Mucosa of stomach (tissue), 1 donor: Measurements from ENCODE around the gene PCDH1.
"Not testable (repeated sequence)": the region's sequence is repeated elsewhere in the genome, so short reads cannot be mapped to it uniquely, and the experiment has no call there.

Experiments
- H3K27me3 ChIP-seq: one replicate; pipeline ENCODE4 v1.7.0; 2013; ENCODE audit warnings: mild to moderate bottlenecking, low read length; ENCODE audit not compliant: control insufficient read depth, insufficient read depth
- H3K36me3 ChIP-seq: one replicate; pipeline ENCODE4 v1.7.0; 2013; ENCODE audit warnings: low read length; ENCODE audit not compliant: control insufficient read depth, insufficient read depth
- H3K4me1 ChIP-seq: one replicate; pipeline ENCODE4 v1.7.0; 2013; ENCODE audit warnings: mild to moderate bottlenecking, low read length; ENCODE audit not compliant: control insufficient read depth, insufficient read depth
- H3K4me3 ChIP-seq: one replicate; pipeline ENCODE4 v1.7.0; 2013; ENCODE audit warnings: low read length
- H3K9ac ChIP-seq: one replicate; pipeline ENCODE4 v1.7.0; 2013; ENCODE audit warnings: mild to moderate bottlenecking, low read length, moderate library complexity
- H3K9me3 ChIP-seq: one replicate; pipeline ENCODE4 v1.7.0; 2013; ENCODE audit warnings: mild to moderate bottlenecking, low read length, moderate library complexity; ENCODE audit not compliant: control insufficient read depth
- donor health status: Pancreatic carcinoma.

Gene PCDH1

GRCh38 chr5:141913560-141914198 is 35.5 kb upstream of the PCDH1 start:
- Histone ChIP-seq H3K4me1 (peaks cover 7% of the 10 kb centered on the region), H3K9ac (peak overlapping the region; percentile 43), H3K4me3 (no peak overlapping the region), H3K36me3 (no peaks in the 10 kb centered on the region), H3K9me3 (no peaks in the 10 kb centered on the region), H3K27me3 (peaks cover 17% of the 10 kb centered on the region)

- H3K27me3 ChIP-seq, result peaks cover 17% of the 10 kb centered on the region
- no peaks in the 10 kb centered on the region for H3K36me3 ChIP-seq
- H3K4me1 ChIP-seq, result peaks cover 7% of the 10 kb centered on the region
- H3K4me3 ChIP-seq, result no peak overlapping the region
- no peaks in the 10 kb centered on the region for H3K9me3 ChIP-seq
- no peak overlapping the region for H3K9ac ChIP-seq
Observed at GRCh38 chr5:141910271-141910673, 32.1 kb upstream of the PCDH1 start.

GRCh38 chr5:141909212-141909611 is 31.0 kb upstream of the PCDH1 start:
- Histone ChIP-seq H3K9me3 (no peaks in the 10 kb centered on the region), H3K4me3 (no peak overlapping the region), H3K9ac (no peak overlapping the region), H3K4me1 (peaks cover 4% of the 10 kb centered on the region), H3K36me3 (no peaks in the 10 kb centered on the region), H3K27me3 (peaks cover 13% of the 10 kb centered on the region)

GRCh38 chr5:141908796-141909195 is 30.6 kb upstream of the PCDH1 start:
- Histone ChIP-seq H3K4me1 (no peaks in the 10 kb centered on the region), H3K9me3 (no peaks in the 10 kb centered on the region), H3K27me3 (peaks cover 10% of the 10 kb centered on the region), H3K9ac (no peak overlapping the region), H3K36me3 (no peaks in the 10 kb centered on the region), H3K4me3 (no peak overlapping the region)

- H3K27me3 ChIP-seq, result no peaks in the 10 kb centered on the region
- H3K4me1 ChIP-seq, result no peaks in the 10 kb centered on the region
- no peak overlapping the region for H3K4me3 ChIP-seq
- H3K36me3 ChIP-seq, result no peaks in the 10 kb centered on the region
- no peak overlapping the region for H3K9ac ChIP-seq
- no peaks in the 10 kb centered on the region for H3K9me3 ChIP-seq
Observed at GRCh38 chr5:141906972-141907371, 28.8 kb upstream of the PCDH1 start.

GRCh38 chr5:141906517-141906916 is 28.3 kb upstream of the PCDH1 start:
- no peaks in the 10 kb centered on the region for H3K4me1 ChIP-seq
- no peaks in the 10 kb centered on the region for H3K27me3 ChIP-seq
- no peak overlapping the region for H3K9ac ChIP-seq
- no peak overlapping the region for H3K4me3 ChIP-seq
- H3K36me3 ChIP-seq, result no peaks in the 10 kb centered on the region
- no peaks in the 10 kb centered on the region for H3K9me3 ChIP-seq

- no peak overlapping the region for H3K9ac ChIP-seq
- H3K27me3 ChIP-seq, result no peaks in the 10 kb centered on the region
- H3K4me1 ChIP-seq, result no peaks in the 10 kb centered on the region
- H3K4me3 ChIP-seq, result no peak overlapping the region
- no peaks in the 10 kb centered on the region for H3K9me3 ChIP-seq
- H3K36me3 ChIP-seq, result no peaks in the 10 kb centered on the region
Observed at GRCh38 chr5:141904551-141904950, 26.3 kb upstream of the PCDH1 start.

- Histone ChIP-seq H3K9me3 (no peaks in the 10 kb centered on the region), H3K27me3 (no peaks in the 10 kb centered on the region), H3K36me3 (no peaks in the 10 kb centered on the region), H3K4me3 (no peak overlapping the region), H3K9ac (no peak overlapping the region), H3K4me1 (no peaks in the 10 kb centered on the region)
Observed at GRCh38 chr5:141903261-141903660, 25.1 kb upstream of the PCDH1 start.

- Histone ChIP-seq H3K27me3 (no peaks in the 10 kb centered on the region), H3K9me3 (no peaks in the 10 kb centered on the region), H3K36me3 (no peaks in the 10 kb centered on the region), H3K4me1 (no peaks in the 10 kb centered on the region), H3K4me3 (no peak overlapping the region), H3K9ac (no peak overlapping the region)
Observed at GRCh38 chr5:141902015-141902814, 24.0 kb upstream of the PCDH1 start.

GRCh38 chr5:141898448-141899049 is 20.3 kb upstream of the PCDH1 start:
- Histone ChIP-seq H3K4me3 (no peak overlapping the region), H3K9me3 (no peaks in the 10 kb centered on the region), H3K9ac (no peak overlapping the region), H3K27me3 (no peaks in the 10 kb centered on the region), H3K4me1 (no peaks in the 10 kb centered on the region), H3K36me3 (no peaks in the 10 kb centered on the region)

GRCh38 chr5:141897425-141897824 is 19.2 kb upstream of the PCDH1 start:
- Histone ChIP-seq H3K36me3 (no peaks in the 10 kb centered on the region), H3K4me1 (no peaks in the 10 kb centered on the region), H3K9ac (no peak overlapping the region), H3K4me3 (no peak overlapping the region), H3K9me3 (no peaks in the 10 kb centered on the region), H3K27me3 (no peaks in the 10 kb centered on the region)

GRCh38 chr5:141890429-141890828 is 12.2 kb upstream of the PCDH1 start:
- H3K9ac ChIP-seq, H3K4me3 ChIP-seq, H3K4me1 ChIP-seq, H3K9me3 ChIP-seq, H3K36me3 ChIP-seq, H3K27me3 ChIP-seq: not testable (repeated sequence)
